Heart right ventricle (tissue), 16 donors: ENCODE results near the gene TMEM253. TPM values are rescaled to one million over a fixed set of nuclear protein-coding genes. Genes with fewer than 3 reads are reported as not detected.
A peak's percentile ranks its signal among the peaks of the same experiment; 100 is the strongest.

Experiments used
- ATAC-seq, 8 donors: fragments of 200-7000 bp; cut with Tn5 transposase; one replicate each; pipeline ENCODE4 v1.9.1; 2020; ENCODE audit warnings: mild to moderate bottlenecking in 8 of 8, moderate library complexity in 8 of 8, moderate number of reproducible peaks in 1 of 8
- DNase-seq, 2 donors: peaks; one replicate each; pipeline ENCODE4 v3.0.0-alpha.2; 2020
- H3K27ac ChIP-seq, 10 donors: fragments of 200-600 bp; sonication (generic) in 2 of 10; one replicate each; pipeline versions ENCODE4 v1.5.0 to v1.8.0; 2020 to 2022; ENCODE audit warnings: mild to moderate bottlenecking in 3 of 10
- H3K27me3 ChIP-seq, 7 donors: fragments of 200-600 bp; one replicate each; pipeline ENCODE4 v1.8.0; 2021 to 2022; ENCODE audit warnings: mild to moderate bottlenecking in 2 of 7
- H3K36me3 ChIP-seq, 9 donors: fragments of 200-600 bp; sonication (generic) in 1 of 9; one replicate each; pipeline versions ENCODE4 v1.5.0 to v1.8.0; 2020 to 2022; ENCODE audit warnings: mild to moderate bottlenecking in 2 of 9
- H3K4me1 ChIP-seq, 9 donors: fragments of 200-600 bp; sonication (generic) in 1 of 9; one replicate each; pipeline versions ENCODE4 v1.5.0 to v1.8.0; 2020 to 2022; ENCODE audit warnings: mild to moderate bottlenecking in 4 of 9
- H3K4me3 ChIP-seq, 10 donors: fragments of 200-600 bp; sonication (generic) in 2 of 10; one replicate each; pipeline versions ENCODE4 v1.5.0 to v1.8.0; 2020 to 2022; ENCODE audit warnings: mild to moderate bottlenecking in 7 of 10, moderate library complexity in 2 of 10
- H3K9me3 ChIP-seq, 11 donors: fragments of 200-600 bp in 10 of 11; sonication (generic) in 2 of 11; one replicate each; pipeline versions ENCODE4 v1.5.0 to v1.8.0; 2013 to 2022; ENCODE audit warnings: mild to moderate bottlenecking in 2 of 11, control low read depth in 1 of 11, moderate library complexity in 1 of 11
- CTCF ChIP-seq, 9 donors: fragments of 200-600 bp; sonication (generic) in 2 of 9; IDR thresholded peaks; one replicate each; pipeline versions ENCODE4 v1.5.0 to v1.8.0; 2021 to 2022; ENCODE audit warnings: antibody characterized with exemption in 9 of 9, mild to moderate bottlenecking in 5 of 9, moderate library complexity in 1 of 9
- WGBS, 2 donors: extraction: QIAGEN DNeasy Blood & Tissue Kit; methylation state at CpG; one replicate each; pipeline ENCODE4 v1.1.7; 2013; ENCODE audit warnings: inconsistent platforms in 1 of 2; 5-methylcytosine and 5-hydroxymethylcytosine counted together
- intact Hi-C, 10 donors: fragments of 100-400 bp; cut with DNase I; formaldehyde crosslinking; loops; one replicate each; pipeline versions ENCODE4 v1.11.1 to v1.14.2; 2022
- polyA plus RNA-seq, 2 donors: library from polyadenylated mRNA; stranded (reverse); fragments of 200-250 nt; gene quantifications; one replicate each; pipeline ENCODE4 v1.2.3, GENCODE V29; 2013
- total RNA-seq, 10 donors: library from RNA; stranded (reverse); fragmentation: NEBNext Ultra II Directional in 3 of 10; extraction: Animal tissue kit (Norgen Biotek cat#: 25700) in 3 of 10; gene quantifications; one replicate each; pipeline versions ENCODE4 v1.2.1 to v1.2.4, GENCODE V29; 2021 to 2023
- donor health status: Arrhythmogenic right ventricular cardiomyopathy.
- donor health status: ischemic (EF 13 %, LVEDD 7.1; RV severe dilation, severe dysfunction).
- donor health status: healthy with polysubstance abuse.
- donor health status: DM: no; HTN: yes; CAD: no.
- donor health status: DM: no; HTN: no; CAD: no.
- donor health status: ischemic (EF 25% LVEDD 6.9; RV normal size, moderate dysfunction).
- donor health status: ischemic (EF 25% LVEDD 5.7; RV mildly dilated, moderate dysfunction).
- donor health status: healthy.
- donor health status: DM: yes; HTN: yes; CAD: no.
- donor health status: Ischemic cardiomyopathy.
- donor health status: ischemic (EF 35%, LVEDD 5.7; RV mildly dilated, moderate dysfunction).
- donor health status: nonischemic (EF 11% LVEDD 7.7; RV severe dilation, severe dysfunction).
- donor health status: DM: yes; HTN: yes; CAD: no.
- donor health status: PGD.
- donor health status: ischemic (EF 29% LVEDD 5.4; RV normal size, mild dysfunction).
- donor health status: nonischemic (EF 23%, LVEDD 6.1; RV moderate dilation, normal function).

Gene TMEM253
- total and polyA plus RNA-seq, 12 donors = 0.16 to 1.1 (median 0.30) TPM; not detected in 1

DNA sequence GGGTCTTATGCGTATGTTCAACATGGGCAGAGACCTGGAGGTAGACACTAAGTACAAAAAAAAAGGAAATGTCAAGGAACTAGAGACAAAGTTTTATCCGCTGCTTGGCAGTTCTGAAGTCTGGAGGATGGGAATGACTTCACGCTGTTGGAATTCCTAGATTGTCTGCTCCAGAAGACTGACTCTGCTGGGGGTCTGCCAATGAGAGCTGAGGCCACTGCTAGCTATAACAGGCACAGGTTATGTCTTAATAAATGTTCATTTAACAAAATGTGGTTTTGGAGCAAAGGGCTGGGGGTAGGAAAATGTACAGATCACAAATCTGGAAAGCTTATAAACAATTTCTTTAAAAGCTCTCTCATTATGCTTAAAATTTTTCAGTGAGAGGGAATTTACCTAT, 37.4 kb upstream of the TMEM253 start:
- ATAC-seq (peak in 2 of 8 donors; percentile 55 to 67), DNase-seq (no peak)
- no peak for TF ChIP-seq CTCF (IDR thresholded peaks at IDR 0.05)
- intact Hi-C loops = no loop called here
- no peak overlapping the region for H3K4me3 ChIP-seq
- no peaks in the 10 kb centered on the region for H3K36me3 ChIP-seq
- peaks cover under 1 to 14% (median 6%) of the 10 kb centered on the region in 9 donors for H3K4me1 ChIP-seq
- WGBS, 2 donors = 37 to 42% methylated on average over 3 of the region's 3 CpGs
- no peak overlapping the region for H3K27ac ChIP-seq
- no peaks in the 10 kb centered on the region for H3K9me3 ChIP-seq
- H3K27me3 ChIP-seq = peaks cover 0 to 3% (median 0%) of the 10 kb centered on the region in 7 donors

GRCh38 chr14:21066882-21067502, 33.9 kb upstream of the TMEM253 start:
- Histone ChIP-seq H3K36me3 (no peaks in the 10 kb centered on the region), H3K4me1 (peaks cover 6 to 37% (median 27%) of the 10 kb centered on the region in 9 donors), H3K9me3 (no peaks in the 10 kb centered on the region), H3K27ac (peak overlapping the region in 1 of 10 donors; percentile 1), H3K4me3 (no peak overlapping the region), H3K27me3 (peaks cover 0 to 17% (median 0%) of the 10 kb centered on the region in 7 donors)
- ATAC-seq (no peak), DNase-seq (no peak)
- intact Hi-C loops = loop anchor here in 3 of 10 donors (5.0 kb wide), 2 partner anchors 35 to 40 kb away; partner anchors contain the start of gene TMEM253 (in 1 of the 3)
- TF ChIP-seq CTCF (IDR thresholded peaks at IDR 0.05) = no peak
- WGBS, 2 donors = 82 to 83% methylated on average over 7 of the region's 7 CpGs

DNA sequence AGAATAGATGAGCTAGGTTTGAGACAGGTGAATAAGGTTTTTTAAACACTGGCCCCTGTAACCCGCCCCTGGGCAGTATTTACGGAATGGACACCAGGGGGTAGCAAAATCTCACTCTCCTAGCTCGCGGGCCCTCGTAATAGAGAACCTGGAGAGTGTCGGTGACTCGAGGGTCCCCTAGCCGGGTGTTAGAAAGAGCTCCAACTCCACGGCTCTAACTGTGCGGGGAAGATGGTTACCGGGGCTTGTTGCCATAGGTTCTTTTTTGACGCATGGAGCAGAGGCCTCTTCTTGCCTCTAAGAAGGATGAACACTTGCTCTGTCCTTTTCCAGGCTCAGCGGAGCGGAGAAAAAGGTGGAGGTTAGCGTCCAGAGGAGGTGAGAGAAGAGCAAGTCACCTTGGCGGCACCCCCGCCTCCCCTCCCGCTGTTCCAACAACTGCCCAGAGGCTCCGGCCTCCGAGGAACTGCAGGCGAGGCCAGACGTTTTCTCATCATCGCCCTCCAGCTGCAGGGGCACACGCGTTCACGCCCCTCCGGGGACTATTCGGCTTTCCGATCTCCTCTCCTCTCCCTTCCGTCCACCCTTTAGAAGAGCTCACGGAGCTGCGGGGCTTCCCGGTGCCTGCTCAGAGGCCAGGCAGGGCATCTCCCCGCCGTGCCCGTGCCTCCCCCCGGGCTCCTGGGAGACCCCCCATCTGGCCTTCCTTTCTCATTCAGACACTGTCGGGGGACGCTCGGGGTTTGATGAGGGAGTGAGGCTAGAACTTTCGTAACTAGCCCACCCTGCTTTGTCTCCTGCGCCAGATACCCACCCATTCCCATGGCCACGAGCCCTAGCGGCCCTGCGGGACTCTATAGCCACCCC, 32.1 kb upstream of the TMEM253 start:
- intact Hi-C loops = loop anchor here (1.0 to 5.0 kb wide), 7 partner anchors 24 to 39 kb away; partner anchors contain the start of gene TMEM253 (in 1 of the 10)
- peaks cover 6 to 43% (median 35%) of the 10 kb centered on the region in 9 donors for H3K4me1 ChIP-seq
- H3K36me3 ChIP-seq = peaks cover 0 to 11% (median 2%) of the 10 kb centered on the region in 9 donors
- peak; percentile 23 to 63 (median 48) for ATAC-seq
- 3% methylated on average over 44 to 45 of the region's 45 CpGs for WGBS, 2 donors
- peaks cover 0 to 17% (median 0%) of the 10 kb centered on the region in 7 donors for H3K27me3 ChIP-seq
- peak; percentile 38 to 73 for DNase-seq
- H3K4me3 ChIP-seq = peak overlapping the region; percentile 61 to 86 (median 78)
- H3K27ac ChIP-seq = peak overlapping the region in 9 of 10 donors; percentile 64 to 98 (median 95)
- H3K9me3 ChIP-seq = no peaks in the 10 kb centered on the region
- TF ChIP-seq CTCF (IDR thresholded peaks at IDR 0.05) = peak; percentile 49 to 81 (median 69)
